GM12878 (cell line): ENCODE results near the gene NLRC3. TPM values are rescaled to one million over a fixed set of nuclear protein-coding genes. Genes with fewer than 3 reads are reported as not detected.

Source experiments
- BRCA1 ChIP-seq: IDR thresholded peaks from 2 replicates; pipeline ENCODE4 v1.6.1; 2011; ENCODE audit warnings: low read depth, low read length, improper control_type of control experiment
- CHD2 ChIP-seq: IDR thresholded peaks from 2 replicates; pipeline ENCODE4 v1.6.1; 2011; ENCODE audit warnings: low read depth, low read length, improper control_type of control experiment, borderline replicate concordance
- IKZF2 ChIP-seq, 2 experiments: fragments of 450-650 bp; IDR thresholded peaks; 2 replicates each; pipeline ENCODE4 v1.6.1; 2017; ENCODE audit warnings: mild to moderate bottlenecking in 2 of 2, moderate library complexity in 2 of 2
- KAT2A ChIP-seq: conservative IDR thresholded peaks from 2 replicates; pipeline ENCODE4 v1.6.1; 2011; ENCODE audit warnings: low read depth, low read length; ENCODE audit not compliant: control insufficient read depth
- LARP7 ChIP-seq: fragments of 450-650 bp; IDR thresholded peaks from 2 replicates; pipeline ENCODE4 v1.6.1; 2017; ENCODE audit warnings: mild to moderate bottlenecking
- MYC ChIP-seq: IDR thresholded peaks from 2 replicates; pipeline ENCODE4 v1.6.1; 2011; ENCODE audit warnings: mild to moderate bottlenecking, low read length, moderate library complexity, inconsistent platforms; ENCODE audit not compliant: insufficient read depth, insufficient replicate concordance, insufficient read length, severe bottlenecking
- NBN ChIP-seq: fragments of 450-650 bp; IDR thresholded peaks from 2 replicates; pipeline ENCODE4 v1.6.1; 2016
- NFYA ChIP-seq: IDR thresholded peaks from 2 replicates; pipeline ENCODE4 v1.6.1; 2011; ENCODE audit warnings: low read depth, mild to moderate bottlenecking, low read length, improper control_type of control experiment, borderline replicate concordance
- POLR2A ChIP-seq: IDR thresholded peaks from 2 replicates; pipeline ENCODE4 v1.6.1; 2011; ENCODE audit warnings: low read depth, mild to moderate bottlenecking, low read length
- RAD21 ChIP-seq: IDR thresholded peaks from 2 replicates; pipeline ENCODE4 v1.6.1; 2011; ENCODE audit warnings: mild to moderate bottlenecking, low read depth, low read length, moderate library complexity; ENCODE audit not compliant: insufficient read depth
- SMAD1 ChIP-seq: fragments of 450-650 bp; IDR thresholded peaks from 2 replicates; pipeline ENCODE4 v1.6.1; 2018; ENCODE audit warnings: mild to moderate bottlenecking, low read depth; ENCODE audit not compliant: partially characterized antibody
- SMAD5 ChIP-seq: IDR thresholded peaks from 2 replicates; pipeline ENCODE4 v1.6.1; 2016; ENCODE audit warnings: antibody characterized with exemption, low read depth
- SP1 ChIP-seq: IDR thresholded peaks from one replicate; pipeline ENCODE4 v1.6.1; 2011; ENCODE audit warnings: low read depth, low read length
- SREBF2 ChIP-seq: IDR thresholded peaks from 2 replicates; pipeline ENCODE4 v1.6.1; 2012; ENCODE audit warnings: mild to moderate bottlenecking, low read length
- SUPT20H ChIP-seq: IDR thresholded peaks from 2 replicates; pipeline ENCODE4 v1.6.1; 2011; ENCODE audit warnings: low read depth, mild to moderate bottlenecking, low read length, moderate library complexity, borderline replicate concordance; ENCODE audit not compliant: control insufficient read depth
- SUZ12 ChIP-seq: fragments of 200-600 bp; sonication (generic); IDR thresholded peaks from one replicate; pipeline ENCODE4 v1.6.1; 2018; ENCODE audit warnings: antibody characterized with exemption, mild to moderate bottlenecking; ENCODE audit not compliant: unreplicated experiment
- TCF12 ChIP-seq: IDR thresholded peaks from 2 replicates; pipeline ENCODE4 v1.6.1; 2011; ENCODE audit warnings: low read depth, mild to moderate bottlenecking, low read length
- ZNF384 ChIP-seq: IDR thresholded peaks from 2 replicates; pipeline ENCODE4 v1.6.1; 2012; ENCODE audit warnings: low read depth, mild to moderate bottlenecking, low read length, improper control_type of control experiment, borderline replicate concordance
- polyA plus RNA-seq, 11 experiments: library from polyadenylated mRNA; depleted of rRNA in 4 of 11; unstranded in 6 of 11; stranded (reverse) in 5 of 11; fragments of >200 nt; fragmentation: Nextera tagmentation in 4 of 11; fragmentation: Illumina TruSeq in 1 of 11; extraction: Ambion mirVana in 4 of 11; extraction: Trizol in 1 of 11; gene quantifications; 1 replicate in 1 of 11; 2 replicates in 10 of 11; pipeline versions ENCODE4 v1.2.1 to v1.2.3, GENCODE V29; 2011 to 2016; ENCODE audit warnings: inconsistent platforms in 2 of 11, missing spikeins in 2 of 11, low read depth in 1 of 11
- total RNA-seq, 4 experiments: library from RNA; depleted of rRNA in 3 of 4; stranded (reverse); fragments of >200 nt in 3 of 4; fragmentation: Illumina TruSeq in 1 of 4; extraction: Trizol in 1 of 4; gene quantifications; 2 replicates each; pipeline versions ENCODE4 v1.2.1 to v1.2.3, GENCODE V29; 2013 to 2021
- TF ChIP-seq, protein P1 (sequence below): fragments of 450-650 bp; IDR thresholded peaks from 2 replicates; pipeline ENCODE4 v1.6.1; 2016; ENCODE audit warnings: mild to moderate bottlenecking, moderate library complexity, borderline replicate concordance
- TF ChIP-seq, protein P2 (sequence below): fragments of 450-650 bp; formaldehyde crosslinking; IDR thresholded peaks from 2 replicates; pipeline ENCODE4 v1.4.0; 2020; ENCODE audit warnings: mild to moderate bottlenecking, moderate library complexity
- TF ChIP-seq, protein P3 (sequence below): fragments of 450-650 bp; IDR thresholded peaks from 2 replicates; pipeline ENCODE4 v1.6.1; 2016; ENCODE audit warnings: mild to moderate bottlenecking

The NLRC3 gene
- total and polyA plus RNA-seq, 10 of the 15 experiments (the other 5 are each of a cell fraction or from before 2014, with no cell fraction given) = 2.2 to 17.8 (median 7.6) TPM

DNA sequence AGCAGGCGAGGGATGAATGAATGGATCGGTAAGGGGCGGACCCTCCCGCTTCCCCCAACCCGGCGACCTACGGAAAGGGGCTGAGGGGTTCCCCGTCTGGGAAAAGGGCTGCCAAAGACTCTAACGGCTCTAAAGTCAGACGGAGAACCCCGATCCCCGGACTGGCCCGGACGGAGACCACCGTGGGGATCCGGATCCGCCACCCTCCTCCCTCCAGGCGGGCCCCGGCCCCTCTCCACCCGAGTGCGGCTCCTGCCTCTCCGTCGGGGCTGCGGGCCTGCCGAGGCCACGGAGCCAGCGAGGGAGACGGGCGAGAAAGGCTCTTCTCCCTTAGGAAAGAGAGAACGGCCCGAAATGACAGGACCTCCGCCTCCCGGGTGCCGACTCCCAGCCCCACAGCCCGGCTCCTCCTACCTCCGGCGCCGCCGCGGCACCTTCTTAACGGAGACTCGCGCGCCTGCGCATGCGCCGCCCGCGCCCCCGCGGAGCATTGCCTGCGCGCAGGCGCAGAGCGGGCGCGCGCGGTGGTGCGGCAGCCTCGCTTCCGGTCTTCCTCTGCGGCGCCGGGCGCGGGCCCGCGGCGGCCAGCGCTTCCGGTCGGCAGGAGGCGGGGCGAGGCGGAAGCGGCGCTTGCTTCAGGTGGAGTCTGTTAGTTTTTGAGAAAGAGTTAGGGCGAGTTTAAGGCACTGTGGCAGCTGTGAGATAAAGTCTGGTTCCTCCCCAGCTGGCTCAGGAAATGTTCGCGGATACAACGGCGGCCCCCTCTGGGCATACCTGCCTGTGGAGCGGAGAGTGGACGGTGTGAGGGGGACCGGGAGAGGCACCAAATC, 34.2 kb upstream of the NLRC3 start, which contains the start of gene SLX4 (continued):
- no peak for TF ChIP-seq SUPT20H
- TF ChIP-seq ZNF384 = no peak
- TF ChIP-seq NFYA = no peak
- TF ChIP-seq CHD2 = no peak; the same call in 1 of the 2 replicates
- TF ChIP-seq SP1 = no peak
- TF ChIP-seq BRCA1 = no peak
- peak; percentile 63; the same call in 1 of the 2 replicates for TF ChIP-seq LARP7
- TF ChIP-seq TCF12 = 0 out of 2 replicates have a peak, but pooled peaks have one; percentile 25
- TF ChIP-seq, protein P1, sequence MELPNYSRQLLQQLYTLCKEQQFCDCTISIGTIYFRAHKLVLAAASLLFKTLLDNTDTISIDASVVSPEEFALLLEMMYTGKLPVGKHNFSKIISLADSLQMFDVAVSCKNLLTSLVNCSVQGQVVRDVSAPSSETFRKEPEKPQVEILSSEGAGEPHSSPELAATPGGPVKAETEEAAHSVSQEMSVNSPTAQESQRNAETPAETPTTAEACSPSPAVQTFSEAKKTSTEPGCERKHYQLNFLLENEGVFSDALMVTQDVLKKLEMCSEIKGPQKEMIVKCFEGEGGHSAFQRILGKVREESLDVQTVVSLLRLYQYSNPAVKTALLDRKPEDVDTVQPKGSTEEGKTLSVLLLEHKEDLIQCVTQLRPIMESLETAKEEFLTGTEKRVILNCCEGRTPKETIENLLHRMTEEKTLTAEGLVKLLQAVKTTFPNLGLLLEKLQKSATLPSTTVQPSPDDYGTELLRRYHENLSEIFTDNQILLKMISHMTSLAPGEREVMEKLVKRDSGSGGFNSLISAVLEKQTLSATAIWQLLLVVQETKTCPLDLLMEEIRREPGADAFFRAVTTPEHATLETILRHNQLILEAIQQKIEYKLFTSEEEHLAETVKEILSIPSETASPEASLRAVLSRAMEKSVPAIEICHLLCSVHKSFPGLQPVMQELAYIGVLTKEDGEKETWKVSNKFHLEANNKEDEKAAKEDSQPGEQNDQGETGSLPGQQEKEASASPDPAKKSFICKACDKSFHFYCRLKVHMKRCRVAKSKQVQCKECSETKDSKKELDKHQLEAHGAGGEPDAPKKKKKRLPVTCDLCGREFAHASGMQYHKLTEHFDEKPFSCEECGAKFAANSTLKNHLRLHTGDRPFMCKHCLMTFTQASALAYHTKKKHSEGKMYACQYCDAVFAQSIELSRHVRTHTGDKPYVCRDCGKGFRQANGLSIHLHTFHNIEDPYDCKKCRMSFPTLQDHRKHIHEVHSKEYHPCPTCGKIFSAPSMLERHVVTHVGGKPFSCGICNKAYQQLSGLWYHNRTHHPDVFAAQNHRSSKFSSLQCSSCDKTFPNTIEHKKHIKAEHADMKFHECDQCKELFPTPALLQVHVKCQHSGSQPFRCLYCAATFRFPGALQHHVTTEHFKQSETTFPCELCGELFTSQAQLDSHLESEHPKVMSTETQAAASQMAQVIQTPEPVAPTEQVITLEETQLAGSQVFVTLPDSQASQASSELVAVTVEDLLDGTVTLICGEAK = no peak; the same call in 1 of the 2 replicates
- TF ChIP-seq NBN = no peak
- no peak for TF ChIP-seq KAT2A
- TF ChIP-seq, protein P2, sequence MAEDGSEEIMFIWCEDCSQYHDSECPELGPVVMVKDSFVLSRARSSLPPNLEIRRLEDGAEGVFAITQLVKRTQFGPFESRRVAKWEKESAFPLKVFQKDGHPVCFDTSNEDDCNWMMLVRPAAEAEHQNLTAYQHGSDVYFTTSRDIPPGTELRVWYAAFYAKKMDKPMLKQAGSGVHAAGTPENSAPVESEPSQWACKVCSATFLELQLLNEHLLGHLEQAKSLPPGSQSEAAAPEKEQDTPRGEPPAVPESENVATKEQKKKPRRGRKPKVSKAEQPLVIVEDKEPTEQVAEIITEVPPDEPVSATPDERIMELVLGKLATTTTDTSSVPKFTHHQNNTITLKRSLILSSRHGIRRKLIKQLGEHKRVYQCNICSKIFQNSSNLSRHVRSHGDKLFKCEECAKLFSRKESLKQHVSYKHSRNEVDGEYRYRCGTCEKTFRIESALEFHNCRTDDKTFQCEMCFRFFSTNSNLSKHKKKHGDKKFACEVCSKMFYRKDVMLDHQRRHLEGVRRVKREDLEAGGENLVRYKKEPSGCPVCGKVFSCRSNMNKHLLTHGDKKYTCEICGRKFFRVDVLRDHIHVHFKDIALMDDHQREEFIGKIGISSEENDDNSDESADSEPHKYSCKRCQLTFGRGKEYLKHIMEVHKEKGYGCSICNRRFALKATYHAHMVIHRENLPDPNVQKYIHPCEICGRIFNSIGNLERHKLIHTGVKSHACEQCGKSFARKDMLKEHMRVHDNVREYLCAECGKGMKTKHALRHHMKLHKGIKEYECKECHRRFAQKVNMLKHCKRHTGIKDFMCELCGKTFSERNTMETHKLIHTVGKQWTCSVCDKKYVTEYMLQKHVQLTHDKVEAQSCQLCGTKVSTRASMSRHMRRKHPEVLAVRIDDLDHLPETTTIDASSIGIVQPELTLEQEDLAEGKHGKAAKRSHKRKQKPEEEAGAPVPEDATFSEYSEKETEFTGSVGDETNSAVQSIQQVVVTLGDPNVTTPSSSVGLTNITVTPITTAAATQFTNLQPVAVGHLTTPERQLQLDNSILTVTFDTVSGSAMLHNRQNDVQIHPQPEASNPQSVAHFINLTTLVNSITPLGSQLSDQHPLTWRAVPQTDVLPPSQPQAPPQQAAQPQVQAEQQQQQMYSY (CRISPR knock-in tag) = no peak
- peak; percentile 88 for TF ChIP-seq POLR2A
- peak; percentile 36; the same call in 1 of the 2 replicates for TF ChIP-seq SMAD5
- no peak for TF ChIP-seq SUZ12
- TF ChIP-seq SMAD1 = no peak
- no peak for TF ChIP-seq SREBF2
- TF ChIP-seq IKZF2 (IDR thresholded peaks at IDR 0.05) = no peak
- TF ChIP-seq RAD21 = no peak
- TF ChIP-seq MYC = no peak
- TF ChIP-seq, protein P3, sequence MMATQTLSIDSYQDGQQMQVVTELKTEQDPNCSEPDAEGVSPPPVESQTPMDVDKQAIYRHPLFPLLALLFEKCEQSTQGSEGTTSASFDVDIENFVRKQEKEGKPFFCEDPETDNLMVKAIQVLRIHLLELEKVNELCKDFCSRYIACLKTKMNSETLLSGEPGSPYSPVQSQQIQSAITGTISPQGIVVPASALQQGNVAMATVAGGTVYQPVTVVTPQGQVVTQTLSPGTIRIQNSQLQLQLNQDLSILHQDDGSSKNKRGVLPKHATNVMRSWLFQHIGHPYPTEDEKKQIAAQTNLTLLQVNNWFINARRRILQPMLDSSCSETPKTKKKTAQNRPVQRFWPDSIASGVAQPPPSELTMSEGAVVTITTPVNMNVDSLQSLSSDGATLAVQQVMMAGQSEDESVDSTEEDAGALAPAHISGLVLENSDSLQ = no peak
